HL-60 (cell line): ENCODE data around the gene CFAP221.

Source experiments
- REST ChIP-seq: IDR thresholded peaks from 2 replicates; pipeline ENCODE4 v1.6.1; 2012; ENCODE audit warnings: low read depth; ENCODE audit not compliant: insufficient replicate concordance
- TF ChIP-seq, protein P1 (sequence below): IDR thresholded peaks from one replicate; pipeline ENCODE4 v1.5.1; 2011; ENCODE audit warnings: low read length, control low read depth, inconsistent platforms; ENCODE audit not compliant: insufficient read depth

DNA sequence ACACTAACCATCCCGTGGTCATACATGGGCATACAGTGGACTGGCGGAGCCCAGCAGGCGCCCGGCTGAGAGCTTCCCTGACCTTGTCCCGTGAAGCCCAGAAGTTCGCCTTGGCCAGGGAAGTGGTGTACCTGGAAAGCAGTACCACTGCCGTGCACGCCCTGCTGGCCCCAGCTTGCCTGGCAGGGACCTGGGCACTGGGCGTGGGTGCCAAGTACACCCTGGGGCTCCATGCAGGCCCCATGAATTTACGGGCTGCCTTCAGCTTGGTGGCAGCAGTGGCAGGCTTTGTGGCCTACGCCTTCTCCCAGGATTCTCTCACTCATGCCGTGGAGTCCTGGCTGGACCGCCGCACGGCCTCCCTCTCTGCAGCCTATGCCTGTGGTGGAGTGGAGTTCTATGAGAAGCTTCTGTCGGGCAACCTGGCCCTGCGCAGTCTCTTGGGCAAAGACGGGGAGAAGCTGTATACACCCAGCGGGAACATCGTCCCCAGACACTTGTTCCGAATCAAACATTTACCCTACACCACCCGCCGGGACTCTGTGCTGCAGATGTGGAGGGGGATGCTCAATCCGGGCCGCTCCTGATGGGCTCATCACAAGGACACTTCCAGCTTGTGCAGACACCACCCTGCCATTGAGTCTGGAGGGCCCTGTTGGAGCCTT, 137.1 kb downstream of the CFAP221 start:
- no peak for TF ChIP-seq REST
- TF ChIP-seq, protein P1, sequence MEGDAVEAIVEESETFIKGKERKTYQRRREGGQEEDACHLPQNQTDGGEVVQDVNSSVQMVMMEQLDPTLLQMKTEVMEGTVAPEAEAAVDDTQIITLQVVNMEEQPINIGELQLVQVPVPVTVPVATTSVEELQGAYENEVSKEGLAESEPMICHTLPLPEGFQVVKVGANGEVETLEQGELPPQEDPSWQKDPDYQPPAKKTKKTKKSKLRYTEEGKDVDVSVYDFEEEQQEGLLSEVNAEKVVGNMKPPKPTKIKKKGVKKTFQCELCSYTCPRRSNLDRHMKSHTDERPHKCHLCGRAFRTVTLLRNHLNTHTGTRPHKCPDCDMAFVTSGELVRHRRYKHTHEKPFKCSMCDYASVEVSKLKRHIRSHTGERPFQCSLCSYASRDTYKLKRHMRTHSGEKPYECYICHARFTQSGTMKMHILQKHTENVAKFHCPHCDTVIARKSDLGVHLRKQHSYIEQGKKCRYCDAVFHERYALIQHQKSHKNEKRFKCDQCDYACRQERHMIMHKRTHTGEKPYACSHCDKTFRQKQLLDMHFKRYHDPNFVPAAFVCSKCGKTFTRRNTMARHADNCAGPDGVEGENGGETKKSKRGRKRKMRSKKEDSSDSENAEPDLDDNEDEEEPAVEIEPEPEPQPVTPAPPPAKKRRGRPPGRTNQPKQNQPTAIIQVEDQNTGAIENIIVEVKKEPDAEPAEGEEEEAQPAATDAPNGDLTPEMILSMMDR, result no peak
